HG02610 (cell line): Measurements from ENCODE around the gene TNFRSF25.

Source experiments
- ATAC-seq: cut with Tn5 transposase; IDR thresholded peaks from one replicate; pipeline ENCODE4 v1.9.1; 2021; ENCODE audit warnings: mild to moderate bottlenecking, moderate library complexity; ENCODE audit not compliant: unreplicated experiment

TNFRSF25 gene, protein sequence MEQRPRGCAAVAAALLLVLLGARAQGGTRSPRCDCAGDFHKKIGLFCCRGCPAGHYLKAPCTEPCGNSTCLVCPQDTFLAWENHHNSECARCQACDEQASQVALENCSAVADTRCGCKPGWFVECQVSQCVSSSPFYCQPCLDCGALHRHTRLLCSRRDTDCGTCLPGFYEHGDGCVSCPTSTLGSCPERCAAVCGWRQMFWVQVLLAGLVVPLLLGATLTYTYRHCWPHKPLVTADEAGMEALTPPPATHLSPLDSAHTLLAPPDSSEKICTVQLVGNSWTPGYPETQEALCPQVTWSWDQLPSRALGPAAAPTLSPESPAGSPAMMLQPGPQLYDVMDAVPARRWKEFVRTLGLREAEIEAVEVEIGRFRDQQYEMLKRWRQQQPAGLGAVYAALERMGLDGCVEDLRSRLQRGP

DNA sequence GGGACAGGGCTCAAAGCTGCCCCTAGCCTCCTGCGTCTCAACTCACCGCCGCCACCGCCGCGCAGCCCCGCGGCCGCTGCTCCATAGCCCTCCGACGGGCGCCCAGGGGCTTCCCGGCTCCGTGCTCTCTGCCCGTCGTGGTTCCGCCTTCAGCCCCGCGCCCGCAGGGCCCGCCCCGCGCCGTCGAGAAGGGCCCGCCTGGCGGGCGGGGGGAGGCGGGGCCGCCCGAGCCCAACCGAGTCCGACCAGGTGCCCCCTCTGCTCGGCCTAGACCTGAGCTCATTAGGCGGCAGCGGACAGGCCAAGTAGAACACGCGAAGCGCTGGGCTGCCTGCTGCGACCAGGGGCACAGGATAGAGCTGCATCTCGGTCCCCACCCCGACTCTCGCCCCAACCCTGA lies at the start of gene TNFRSF25:
TNFRSF25 (minus strand) TSS at position 151 of the 400 bp plus-strand sequence; CDS start at position 85, 66 bp downstream.
- ATAC-seq: no peak

DNA sequence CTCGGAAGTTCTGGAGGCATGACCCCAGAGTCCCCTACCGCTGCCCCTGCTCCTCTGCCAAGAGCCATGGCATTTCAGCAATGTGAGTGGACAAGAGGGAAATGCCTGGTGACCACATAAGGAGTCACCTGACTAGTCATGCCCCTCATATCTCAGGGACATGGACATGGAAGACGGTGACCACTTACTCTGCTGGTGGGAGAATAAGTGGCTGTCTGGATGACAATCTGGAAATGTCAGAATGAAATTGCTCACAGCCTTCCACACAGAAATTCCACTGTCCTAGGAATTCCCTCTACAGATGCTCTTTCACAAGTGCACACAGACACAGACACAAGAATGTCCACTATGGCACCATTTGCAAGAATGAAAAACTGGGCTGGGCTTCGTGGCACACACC lies 49.8 kb upstream of the TNFRSF25 start:
- no peak for ATAC-seq

DNA sequence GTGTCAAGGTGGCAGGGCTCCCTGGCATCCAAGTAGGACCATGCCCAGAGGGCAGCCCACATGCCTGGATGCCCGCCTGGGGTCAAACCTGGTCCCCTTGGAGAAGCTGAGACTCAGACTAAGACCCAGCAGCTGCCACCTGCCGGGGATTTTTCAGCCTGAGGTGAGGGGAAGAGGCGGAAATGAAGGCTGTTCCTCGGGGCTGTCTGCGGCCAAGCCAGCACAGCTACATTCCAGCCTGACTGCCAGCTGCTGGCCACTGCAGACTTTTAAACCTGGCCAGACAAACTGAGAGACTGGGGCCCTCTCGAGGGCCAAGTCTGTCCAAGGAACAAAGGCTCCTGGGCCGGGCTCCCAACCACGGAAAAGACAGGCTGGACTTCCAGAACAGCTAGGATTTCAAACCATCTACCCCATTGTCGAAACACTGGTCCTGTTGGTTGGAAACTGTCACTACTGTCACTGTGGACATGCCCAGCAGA lies 47.4 kb upstream of the TNFRSF25 start:
- no peak for ATAC-seq

DNA sequence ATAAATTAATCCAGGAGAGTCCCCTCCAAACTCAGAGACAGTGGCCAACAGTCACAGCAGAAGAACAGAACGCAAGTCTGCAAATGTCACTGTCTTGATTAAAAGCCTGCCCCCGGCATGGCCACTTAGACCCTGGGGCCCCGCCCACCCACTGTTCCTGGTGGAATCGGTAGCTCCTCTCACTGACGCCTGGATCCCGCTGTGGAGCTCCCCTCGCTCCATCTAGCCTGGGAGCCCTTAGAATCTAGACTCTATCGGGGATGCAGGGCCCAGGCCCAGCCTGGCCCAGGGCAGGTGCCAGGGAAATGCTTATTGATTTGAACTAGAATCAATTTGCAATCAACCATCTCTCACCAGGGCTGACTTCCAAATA lies 46.9 kb upstream of the TNFRSF25 start:
- no peak for ATAC-seq

DNA sequence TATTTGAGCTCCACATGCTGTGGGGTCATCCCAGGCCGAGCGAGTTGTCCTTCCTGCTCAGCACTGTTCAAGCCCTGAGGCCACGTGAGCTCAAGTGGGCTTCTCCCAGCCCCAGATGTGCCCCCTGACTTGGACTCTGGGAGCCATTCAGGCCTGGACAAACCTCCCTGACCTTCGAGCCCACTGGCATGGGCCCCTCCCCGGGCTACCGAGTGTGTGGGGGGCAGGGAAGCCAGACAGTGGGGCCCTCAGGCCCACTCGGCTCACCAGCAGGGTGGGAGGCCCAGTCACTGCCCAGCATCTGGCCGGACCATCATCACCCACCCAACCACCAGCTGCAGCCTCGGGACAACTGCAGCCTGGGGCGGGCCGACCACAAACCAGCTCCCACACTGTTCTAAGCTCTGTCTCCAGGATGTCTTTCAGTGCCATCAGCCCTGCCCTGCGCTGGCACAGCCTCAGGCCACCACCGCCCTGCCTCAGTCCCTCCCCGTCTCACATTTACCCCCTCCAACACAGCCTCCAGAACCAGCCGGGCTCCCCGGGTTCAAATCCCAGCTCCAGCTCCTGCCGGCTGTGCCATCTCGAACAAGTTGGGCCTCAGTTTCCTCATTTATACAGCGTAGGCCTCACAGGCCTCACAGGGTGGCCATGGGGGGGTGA lies 46.4 kb upstream of the TNFRSF25 start:
- no peak for ATAC-seq

DNA sequence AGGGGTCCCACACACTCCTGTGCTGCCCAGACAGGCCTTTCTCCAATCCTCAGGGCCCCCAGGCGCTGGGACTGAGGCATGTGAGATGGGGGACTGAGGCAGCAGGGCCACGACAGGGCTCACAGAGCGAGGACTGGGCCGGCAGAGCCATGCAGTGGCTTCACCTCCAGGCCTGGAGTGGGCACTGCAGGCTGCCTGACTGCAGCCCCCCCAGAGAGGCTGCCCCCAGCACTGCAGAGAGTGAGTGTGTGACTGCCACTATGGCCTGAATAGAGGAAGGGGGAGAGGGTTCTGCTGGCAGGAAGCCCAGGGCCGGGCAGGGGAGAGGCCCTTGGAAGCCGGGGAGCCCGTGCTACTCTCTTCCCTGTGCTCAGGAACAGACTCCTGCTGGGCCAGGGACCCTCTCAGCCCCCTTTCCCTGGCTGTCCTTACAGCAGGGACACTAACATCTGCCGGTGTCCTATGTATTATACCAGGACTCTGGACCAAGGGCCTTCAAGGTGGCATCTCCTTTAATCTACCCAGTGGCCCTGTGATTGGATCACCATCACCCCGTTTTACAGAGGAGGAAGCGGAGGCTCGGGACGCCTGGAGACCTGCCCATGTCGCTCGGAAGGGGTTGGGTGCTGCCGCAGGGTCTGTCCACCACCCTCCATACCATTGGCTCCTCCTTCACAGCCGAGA lies 45.7 kb upstream of the TNFRSF25 start:
- ATAC-seq: no peak

DNA sequence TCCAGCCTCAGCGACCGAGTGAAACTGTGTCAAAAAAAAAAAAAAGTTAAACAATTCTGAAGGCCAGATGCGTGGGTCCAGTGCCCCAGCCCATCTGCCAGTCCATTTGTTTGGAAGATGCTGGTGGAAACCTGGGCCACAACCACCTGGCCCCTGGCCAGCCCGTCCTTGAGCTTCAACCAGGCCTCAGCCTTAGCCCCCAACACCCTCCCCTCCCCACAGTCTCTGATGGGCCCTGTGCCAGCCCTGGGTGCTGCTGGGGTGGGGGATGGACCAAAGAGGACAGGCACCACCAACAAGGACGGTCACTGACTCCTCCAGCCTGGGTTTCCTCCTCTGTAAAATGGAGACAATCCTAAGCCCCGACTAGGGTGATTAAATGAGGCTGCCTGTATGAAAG lies 45.1 kb upstream of the TNFRSF25 start:
- ATAC-seq: no peak

DNA sequence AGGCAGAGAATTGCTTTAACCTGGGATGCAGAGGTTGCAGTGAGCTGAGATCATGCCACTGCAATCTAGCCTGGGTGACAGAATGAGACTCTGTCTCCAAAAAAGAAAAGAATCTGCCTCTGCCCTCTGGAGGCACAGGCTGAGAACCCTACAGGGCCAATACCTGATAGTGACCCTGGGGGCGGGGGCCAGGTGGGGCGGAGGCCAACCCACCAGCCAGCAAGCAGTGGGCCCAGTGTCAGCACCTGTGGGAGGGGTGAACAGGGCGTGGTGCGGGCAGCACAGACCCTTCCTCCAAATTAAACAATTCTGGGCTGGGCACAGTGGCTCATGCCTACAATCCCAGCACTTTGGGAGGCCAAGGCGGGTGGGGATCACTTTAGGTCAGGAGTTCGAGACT lies 44.5 kb upstream of the TNFRSF25 start:
- ATAC-seq: no peak

DNA sequence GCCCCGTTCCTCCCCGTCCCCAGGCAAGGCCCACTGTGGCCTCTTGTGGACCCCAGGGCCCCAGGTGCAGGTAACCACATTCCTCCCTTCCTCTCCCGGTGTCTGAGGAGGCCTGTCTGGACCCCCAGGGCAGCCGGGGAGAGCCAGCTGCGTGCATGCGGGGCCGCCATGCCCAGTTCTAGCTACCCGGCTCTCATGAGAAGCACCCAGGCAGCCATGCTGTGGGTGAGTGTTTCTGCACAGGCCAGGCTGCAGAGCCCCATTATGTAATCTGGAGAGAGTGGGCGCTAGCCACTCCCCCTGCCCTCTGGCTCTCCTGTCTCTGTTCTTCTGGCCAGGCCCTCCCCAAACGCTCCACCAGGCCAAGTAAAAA lies 43.9 kb upstream of the TNFRSF25 start:
- ATAC-seq: no peak

DNA sequence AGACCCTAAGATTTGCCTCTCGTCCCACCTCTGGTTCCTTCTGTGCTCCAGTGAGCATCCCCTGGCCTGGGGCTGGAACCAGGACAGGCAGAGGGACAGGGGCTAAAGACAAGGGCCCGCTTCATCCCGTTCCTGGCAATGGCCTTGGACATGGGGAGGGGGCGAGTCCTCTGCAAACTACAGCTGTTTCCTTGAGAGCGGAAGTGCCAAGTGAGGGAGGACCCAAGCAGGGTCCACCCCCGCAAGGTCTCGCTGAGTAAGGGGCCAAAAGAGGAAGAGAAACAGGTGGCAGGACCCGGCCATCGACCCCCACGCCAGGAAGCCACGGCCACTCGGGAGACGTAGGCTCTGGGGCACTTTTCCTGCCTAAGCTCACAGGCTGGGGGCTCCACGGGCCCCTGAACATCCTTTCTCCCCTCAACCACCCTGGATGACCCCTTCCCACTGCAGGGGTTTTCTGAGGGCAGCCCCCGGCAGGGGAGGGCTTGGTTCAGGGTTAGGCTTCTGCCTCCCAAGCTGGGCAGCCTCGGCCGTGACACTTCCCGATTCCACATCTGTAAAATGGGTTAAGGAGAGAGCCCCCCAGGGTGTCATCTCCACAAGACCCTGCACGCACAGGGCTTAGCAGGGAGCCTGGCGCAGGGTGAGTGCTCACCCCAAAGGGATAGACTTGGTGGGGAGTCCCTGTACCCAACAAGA lies 43.4 kb upstream of the TNFRSF25 start:
- no peak for ATAC-seq

DNA sequence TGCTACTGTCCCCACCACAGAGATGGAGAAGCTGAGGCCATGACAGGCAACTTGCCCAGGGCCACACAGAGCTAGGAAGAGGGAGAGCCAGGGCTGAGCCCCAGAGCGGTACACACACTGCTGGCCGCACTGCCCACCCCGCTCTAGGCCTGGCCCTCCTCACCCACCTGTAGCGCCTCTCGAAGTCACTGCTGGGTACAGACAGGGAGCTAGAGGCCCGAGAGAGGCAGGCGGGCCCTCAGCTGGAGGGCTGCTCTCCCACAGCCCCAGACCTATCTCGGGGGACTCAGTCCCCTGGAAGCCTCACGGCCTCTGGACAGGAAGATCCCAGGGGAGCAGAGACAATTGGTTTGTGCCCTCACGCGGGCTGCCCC lies 42.8 kb upstream of the TNFRSF25 start:
- ATAC-seq: no peak

DNA sequence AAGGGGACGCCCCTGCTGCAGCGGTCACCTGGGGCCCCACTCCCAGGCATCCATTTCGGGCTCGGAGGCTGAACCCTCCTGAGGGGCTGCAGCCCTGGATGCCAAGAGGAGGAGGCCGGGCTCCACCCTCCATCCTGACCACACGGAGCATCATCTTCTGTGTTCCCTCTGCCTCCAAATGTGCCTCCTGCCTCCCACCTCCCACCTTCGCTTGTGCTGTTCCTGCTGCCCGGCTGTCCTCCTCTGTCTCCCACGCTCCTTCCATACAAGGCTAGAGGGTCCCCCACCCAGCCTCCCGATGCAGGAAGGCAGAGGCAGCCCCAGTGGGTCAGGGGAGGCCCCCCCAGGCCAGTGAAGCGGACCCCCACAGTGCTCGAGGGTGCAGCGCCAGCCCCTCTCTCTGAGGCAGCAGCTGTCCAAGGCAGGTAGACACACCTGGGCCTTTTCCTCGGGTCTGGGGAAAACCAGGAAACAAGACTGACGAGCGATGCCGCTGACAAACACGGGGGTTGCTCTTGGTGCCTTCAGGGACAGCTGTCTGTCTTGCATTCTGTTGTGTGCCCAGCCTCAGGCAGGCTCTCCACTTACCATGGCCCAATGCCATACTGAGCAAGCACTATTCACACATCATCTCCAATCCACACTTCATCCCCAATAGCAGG lies 42.3 kb upstream of the TNFRSF25 start:
- ATAC-seq: no peak

DNA sequence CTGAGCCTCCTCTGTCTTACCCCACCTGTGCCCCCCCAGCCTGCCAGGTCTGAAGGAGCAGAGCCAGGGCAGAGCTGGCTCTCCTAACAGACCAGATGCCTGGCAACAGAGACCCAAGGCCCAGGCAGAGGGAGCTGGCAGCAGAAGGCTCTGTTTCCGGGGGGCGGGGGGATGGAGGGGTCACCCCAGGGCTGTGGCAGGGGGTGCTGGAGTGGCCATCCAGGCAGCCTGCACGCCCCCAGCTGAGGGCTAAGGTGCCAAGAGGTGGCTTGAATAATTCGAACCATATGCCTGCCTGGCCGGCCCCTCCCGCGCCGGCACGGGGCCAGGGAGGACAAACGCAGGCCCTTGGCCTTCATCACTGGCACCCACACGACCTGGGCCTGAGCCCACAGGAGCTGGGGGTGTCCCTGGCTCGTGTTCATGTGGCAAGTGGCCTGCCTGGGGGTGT lies 41.5 kb upstream of the TNFRSF25 start:
- ATAC-seq: no peak

DNA sequence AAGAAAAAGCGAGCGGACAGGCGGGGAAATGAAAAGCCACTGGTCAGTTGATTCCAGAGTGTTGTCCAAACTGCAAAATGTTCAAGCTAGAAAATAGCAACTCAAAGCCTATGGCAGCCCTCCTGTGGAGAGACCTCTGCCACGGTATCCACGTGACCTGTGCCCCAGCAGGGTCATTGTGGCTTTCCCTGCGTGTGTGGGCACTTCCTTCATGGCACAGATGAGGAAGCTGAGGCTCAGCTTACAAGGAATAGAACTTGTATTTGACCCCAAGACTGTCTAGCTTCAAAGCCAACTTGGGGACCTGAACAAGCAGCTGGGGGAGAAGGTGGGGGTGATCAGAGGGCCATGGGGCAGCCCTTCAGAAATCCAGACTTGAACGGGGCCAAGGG lies 41.1 kb upstream of the TNFRSF25 start:
- ATAC-seq: no peak

DNA sequence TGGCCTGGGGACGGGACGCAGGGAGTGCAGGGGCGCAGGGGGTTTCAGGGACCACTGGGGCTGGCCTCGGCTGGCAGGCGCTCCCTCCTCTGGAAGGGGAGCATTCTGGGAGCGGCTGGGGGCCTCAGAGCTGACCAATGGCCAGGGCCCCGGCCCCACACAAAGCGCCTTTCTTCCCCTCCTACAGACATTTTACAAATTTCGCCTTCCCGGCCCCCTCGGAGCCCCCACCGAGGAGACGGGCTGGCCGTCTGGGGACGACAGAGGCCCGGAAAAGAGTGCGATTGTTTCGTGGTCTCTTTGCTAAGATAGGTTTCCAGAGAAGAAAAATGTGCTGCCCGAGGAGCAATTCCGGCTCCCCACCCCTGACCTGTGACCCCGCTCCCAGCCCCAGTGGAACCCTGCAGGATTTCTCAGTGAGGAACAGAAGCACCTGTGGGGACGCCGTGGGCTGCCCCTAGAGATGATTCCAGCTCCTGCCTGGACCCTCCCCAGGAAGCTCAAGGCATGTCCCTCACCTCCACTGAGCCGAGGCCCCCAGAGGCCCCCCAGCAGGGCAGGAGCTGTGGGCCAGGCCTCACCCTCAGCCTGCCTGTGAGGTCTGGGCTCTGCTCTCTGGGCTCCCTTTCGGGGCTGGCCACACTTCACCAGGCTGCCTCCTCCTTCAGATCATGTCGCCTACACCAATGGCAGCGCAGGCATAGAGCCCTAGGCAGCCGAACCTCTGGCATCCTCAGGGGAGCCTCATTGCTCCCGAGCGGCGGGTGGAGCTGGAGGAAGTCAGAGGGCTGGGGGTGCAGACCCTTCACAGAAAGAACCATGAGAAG lies 40.5 kb upstream of the TNFRSF25 start:
- no peak for ATAC-seq

DNA sequence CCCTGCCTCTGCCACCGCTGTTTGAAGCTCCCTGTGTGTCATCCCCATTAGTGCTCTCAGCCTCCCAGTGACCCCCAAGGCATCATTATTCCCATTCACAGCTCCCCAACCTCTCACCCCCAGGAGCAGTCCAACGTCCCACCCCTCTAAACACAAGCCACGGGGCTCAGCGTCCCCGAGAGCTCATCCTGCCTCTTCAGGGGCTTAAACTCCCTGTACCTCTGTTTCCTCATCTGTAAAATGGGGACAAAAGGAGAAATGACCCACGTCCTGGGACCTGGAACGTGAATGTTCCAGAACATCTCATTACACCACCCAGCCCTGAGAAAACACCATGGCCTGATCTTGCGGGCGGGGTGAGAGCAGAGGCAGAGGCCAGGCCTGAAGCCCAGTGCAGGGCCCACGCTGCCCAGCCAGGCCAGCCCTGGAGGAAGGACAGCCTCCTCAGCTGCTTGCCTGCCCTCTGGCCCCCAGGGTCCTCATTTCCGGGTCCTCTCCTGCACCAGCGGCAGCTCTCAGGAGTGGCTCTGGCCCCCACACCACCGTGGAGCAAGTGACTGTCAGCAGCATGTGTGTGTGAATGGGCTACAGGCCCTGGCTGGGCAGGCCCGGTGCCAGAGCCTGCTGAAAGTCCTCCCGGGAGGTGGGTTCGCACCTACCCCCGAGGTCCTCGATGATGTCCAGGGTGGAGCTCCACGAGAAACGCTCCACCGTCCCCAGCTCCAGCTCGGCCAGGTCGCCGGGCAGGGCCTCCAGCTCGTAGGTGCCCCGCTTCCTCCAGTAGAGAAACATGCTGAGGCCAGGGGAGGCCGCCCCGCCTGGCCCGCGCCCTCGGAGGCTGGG lies 39.6 kb upstream of the TNFRSF25 start:
- no peak for ATAC-seq

DNA sequence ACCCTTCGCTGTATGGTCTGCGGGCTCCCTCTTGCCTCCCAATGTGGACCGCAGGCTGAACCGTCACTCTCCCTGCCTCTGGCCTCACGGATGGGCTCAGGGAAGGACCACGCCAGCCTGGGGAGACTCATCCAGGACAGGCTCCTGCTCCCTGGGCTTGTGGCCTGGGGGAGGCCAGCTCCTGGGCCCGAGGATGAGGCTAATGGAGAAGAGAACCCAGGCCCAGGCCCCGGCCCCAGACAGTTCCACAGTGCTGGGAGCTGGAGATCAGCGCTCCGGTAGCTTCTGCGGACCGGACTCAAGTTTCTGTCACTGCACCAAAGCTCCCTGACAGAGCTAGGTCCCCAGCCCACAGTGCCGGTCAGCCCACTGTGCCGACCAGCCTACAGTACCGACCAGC lies 38.9 kb upstream of the TNFRSF25 start:
- no peak for ATAC-seq

DNA sequence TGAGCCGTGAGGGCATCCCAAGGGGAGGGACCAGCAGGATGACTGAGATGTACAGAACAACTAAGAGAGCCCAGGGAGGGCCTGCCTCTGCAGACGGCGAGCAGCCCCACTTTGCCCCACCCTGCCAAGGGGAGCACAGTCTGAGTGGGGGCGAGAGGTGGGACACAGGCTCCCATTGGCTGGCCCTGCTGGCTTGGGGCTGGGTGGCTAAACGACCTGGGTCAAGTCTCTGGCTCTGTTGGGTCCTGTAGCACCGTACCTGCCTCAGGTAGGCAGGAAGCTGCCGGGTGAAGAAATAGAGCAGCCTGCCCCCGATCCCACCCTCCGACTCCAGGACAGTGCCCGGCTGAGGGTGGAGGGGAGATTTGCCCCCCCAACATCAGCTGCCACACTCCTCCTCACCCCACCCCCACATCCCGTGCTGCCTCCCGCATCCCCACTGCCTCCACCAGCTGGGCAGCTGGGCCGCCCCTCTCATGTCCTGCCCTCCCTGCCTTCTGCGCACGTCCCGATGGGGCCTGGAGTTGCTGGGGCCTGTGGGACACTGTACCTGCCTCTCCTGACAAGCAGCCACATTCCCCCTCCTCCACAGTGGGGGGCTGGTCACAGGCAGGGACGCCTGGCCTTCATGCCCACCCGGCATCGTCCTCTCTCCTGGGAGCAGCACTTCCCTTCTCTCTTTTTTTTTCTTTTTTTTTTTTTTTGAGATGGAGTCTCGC lies 38.1 kb upstream of the TNFRSF25 start:
- ATAC-seq: no peak
